ENCODE data around the gene LCP2.

DNA sequence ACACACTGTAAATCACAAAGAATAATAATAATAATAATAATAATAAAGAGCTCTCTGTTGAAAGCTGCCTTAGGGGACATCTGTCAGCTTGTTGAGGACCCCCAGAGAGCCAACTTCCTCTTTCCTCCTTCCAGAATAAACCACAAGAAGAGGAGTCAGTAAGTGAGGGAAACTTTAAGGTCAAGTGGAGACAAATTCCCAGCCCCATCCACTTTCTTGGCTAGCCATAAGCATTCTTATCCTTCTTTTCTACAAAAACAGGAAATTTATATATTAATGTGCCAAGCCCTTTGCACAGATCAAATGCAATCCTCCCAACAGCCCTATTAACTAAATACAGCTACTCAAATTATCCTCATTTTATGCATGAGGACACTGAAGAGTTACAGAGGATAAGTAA lies 74.2 kb downstream of the LCP2 start:
- TF ChIP-seq TCF4 (CRISPR knock-in tag; IDR thresholded peaks at IDR 0.05; ENCODE audit: borderline replicate concordance) (no peak), ISL1 (CRISPR knock-in tag; IDR thresholded peaks at IDR 0.05) (no peak), TSHZ2 (CRISPR knock-in tag; IDR thresholded peaks at IDR 0.05) (no peak), ZFP3 (CRISPR knock-in tag; IDR thresholded peaks at IDR 0.05) (no peak)

Data from SK-N-SH treated with all-trans-retinoic acid at 6 μM for 48 hours (cell line).